ENCODE results near the gene MEF2D.

Gene MEF2D

GRCh38 chr1:156499842-156500542 lies 583 bp downstream of the MEF2D start:
- peak; percentile 74 for DNase-seq

- peak; percentile 63 for DNase-seq
These were observed 1.3 kb downstream of the MEF2D start for GRCh38 chr1:156499194-156499841.

DNA sequence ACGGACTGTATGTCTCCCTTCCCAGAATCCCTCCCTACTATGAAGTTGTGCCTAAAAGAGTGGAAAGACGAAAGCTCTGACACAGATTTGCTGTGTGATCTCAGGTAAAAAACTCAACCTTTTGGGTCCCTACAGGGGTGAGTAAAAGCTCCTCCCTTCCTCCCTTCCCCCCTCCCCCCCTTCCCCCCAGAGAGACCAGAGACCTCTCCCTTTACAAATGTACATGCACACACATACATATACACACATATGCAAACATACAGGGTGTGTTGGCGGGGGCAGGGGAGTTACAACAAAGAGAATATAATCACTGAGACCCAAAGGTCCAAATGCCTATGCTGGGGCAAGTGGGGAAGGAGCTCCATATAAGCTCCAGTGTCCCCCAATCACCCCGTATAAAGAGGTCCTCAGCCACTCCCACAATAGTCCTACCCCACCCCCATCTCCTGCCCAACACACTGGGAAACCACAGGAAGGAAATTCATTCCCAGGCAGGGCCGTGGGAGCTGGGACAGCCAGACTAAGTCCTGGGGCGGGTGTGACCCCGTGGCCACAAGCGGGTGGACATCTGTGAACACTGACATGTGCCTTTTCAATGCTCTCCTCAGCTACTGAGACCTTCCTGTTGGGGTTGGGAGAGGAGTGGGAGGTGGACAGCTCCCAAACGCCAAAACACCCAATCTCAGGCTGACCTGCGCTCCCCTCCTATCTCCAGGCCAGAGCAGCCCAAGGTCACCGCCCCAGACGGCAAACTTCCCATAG lies 2.0 kb downstream of the MEF2D start:
- no peak for DNase-seq

DNA sequence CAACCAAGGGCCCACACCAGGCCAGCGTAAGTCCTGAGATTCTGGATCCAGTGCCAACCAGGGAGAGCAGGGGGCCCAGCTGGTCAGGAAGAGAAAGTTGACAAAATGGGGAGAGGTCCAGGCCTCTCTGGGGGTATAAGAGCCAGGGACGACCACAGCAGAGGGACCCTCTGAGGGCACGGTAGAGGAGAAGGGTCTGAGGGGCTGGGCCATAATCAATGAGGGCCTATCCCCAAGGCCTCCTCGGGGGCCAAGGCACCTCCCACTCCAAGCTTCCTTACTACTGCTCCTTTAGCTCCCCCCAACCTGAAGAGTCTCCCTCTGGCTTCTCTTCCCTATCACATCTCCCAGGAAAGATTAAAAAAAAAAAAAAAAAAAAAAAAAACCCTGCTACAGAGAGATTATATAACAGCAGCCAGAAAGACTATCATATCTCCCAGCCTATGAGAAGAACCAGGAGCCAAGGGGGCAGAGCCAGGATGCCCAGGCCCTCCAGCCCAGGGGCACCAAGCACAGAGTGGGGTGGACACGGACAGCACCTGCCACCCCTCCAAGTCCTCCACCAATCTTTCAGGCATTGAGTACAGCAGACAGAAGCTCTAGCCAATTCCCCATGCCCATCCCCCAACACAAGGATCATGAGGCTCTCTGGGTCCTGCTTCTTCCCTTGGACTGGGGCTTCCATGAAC lies 2.7 kb downstream of the MEF2D start:
- DNase-seq, result no peak

GRCh38 chr1:156497078-156497742 lies 3.4 kb downstream of the MEF2D start:
- no peak for DNase-seq

DNA sequence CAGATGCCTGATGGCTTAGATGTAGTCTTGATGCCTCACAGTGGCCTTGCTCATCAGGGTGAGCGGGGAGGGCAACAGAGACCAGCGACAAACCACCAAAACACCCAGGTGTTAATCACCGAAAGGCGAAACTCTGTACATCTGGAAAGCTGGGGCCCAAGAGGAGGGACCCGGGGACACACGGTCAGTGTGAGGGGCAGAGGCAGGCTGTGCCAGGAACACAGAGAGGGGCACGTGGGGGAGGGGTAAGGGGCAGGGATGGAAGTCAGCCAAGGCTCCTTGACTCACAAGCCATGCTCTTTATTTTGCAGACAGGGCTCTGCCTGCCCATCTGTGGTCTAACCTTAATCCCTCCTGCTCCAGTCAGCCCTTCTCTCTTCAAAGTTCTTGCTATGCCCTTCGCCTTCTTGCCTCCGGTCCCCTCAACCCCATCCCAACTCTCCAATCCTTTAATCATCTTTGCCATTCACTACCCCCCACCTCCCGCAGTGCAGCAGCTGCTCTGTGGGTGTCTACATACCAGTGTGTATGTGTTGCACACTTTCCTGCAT lies 4.3 kb downstream of the MEF2D start:
- DNase-seq, result no peak

GRCh38 chr1:156495401-156496140 lies 5.0 kb downstream of the MEF2D start:
- no peak for DNase-seq

- DNase-seq, result no peak
These were observed 6.2 kb downstream of the MEF2D start for GRCh38 chr1:156494309-156494895.

- DNase-seq, result no peak
These were observed 6.8 kb downstream of the MEF2D start for GRCh38 chr1:156493742-156494141.

GRCh38 chr1:156493154-156493631 lies 7.4 kb downstream of the MEF2D start:
- DNase-seq, result no peak

GRCh38 chr1:156492591-156493080 lies 7.9 kb downstream of the MEF2D start:
- DNase-seq, result no peak

- no peak for DNase-seq
These were observed 8.5 kb downstream of the MEF2D start for GRCh38 chr1:156492013-156492590.

DNA sequence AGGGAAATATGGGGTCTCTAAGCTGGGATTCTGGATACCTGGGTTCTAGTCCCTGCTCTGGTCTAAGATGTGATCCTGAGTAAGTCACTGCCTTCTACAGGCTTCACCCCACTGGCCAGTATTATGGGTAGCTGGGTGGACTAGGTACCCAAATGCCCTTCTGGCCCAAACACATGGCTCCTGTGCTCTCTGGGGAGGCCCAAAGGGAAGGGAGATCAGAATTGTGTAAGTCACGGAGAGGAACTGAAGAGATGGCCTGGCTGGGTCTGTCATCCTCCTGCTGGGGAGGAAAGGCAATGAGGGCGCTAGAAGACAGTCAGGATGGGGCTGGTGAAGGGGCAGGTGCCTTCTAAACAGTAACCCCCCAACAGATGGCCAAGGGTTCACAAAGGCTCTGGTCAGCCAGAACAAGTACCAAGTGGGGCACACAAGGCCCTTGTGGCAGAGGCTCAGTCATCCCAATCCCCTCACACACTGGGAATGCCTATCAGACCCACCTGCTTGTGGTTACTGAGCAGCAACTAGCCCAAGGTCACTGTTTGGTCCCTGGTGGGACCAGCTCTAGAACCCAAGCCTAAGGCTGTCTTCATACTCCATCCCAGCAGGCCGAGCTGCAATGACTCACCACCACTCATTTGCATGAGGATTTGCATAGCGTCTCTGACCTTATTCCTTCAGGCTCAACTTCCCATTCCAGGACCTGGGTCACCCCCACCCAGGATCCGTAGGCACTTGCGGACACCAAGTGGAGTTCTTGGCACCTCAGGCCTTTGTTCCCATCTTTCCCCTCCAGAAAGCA lies 9.2 kb downstream of the MEF2D start:
- no peak for DNase-seq

- DNase-seq, result no peak
These were observed 10.1 kb downstream of the MEF2D start for GRCh38 chr1:156490401-156491032.

DNA sequence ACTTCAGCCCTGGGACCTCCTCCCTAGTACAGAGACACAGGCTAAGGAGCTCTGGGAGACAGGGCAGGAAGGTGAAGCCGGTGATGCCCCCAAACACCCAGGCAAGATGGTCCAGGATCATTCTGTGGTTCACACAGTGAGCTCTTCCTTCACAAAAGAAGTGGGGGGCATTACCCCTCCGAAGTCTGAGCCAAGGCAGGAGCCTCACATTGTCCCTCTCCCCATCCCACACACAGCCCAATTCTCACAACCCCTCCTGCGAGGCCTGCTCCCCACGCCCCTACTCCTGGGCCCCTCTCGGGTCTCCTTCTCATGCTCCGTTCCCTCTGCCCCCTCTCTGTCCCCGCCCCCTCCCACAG lies 10.7 kb downstream of the MEF2D start:
- no peak for DNase-seq

- peak; percentile 40 for DNase-seq
These were observed 11.2 kb downstream of the MEF2D start for GRCh38 chr1:156489166-156489934.

DNA sequence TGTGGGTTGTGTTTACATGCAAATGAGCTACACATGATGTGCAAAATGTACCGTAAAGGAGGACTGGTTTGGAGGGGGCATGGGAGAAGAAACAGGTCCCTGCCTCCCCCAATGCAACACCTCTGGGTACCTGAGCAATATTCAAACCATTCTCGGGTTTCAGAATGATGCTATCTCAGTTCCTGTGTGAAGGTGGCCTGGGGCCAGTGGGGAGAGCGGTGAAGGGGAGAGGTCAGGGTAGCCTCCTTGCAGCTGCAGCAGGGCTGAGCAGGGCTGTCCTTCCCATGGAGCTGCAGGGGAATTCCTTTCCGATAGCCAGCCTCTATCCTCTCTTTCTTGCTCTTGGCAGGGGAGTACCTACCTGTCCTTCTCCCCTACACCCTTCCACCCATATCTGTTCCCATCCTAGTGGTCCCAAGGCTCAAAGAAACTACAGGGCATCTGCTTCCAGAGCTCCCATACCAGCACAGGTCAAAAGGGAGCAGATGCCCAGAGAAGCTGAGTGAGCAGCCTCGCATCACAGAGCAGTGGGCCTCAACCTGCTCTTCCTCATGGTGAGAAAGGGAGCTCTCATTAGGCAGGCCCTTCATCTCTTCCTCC lies 11.9 kb downstream of the MEF2D start:
- no peak for DNase-seq

GRCh38 chr1:156487862-156488261 lies 12.7 kb downstream of the MEF2D start:
- no peak for DNase-seq
